Fibroblast of skin of left biceps (primary cell): ENCODE data around the gene PCP4L1.
"Not testable (repeated sequence)": the region's sequence is repeated elsewhere in the genome, so short reads cannot be mapped to it uniquely, and the experiment has no call there.

Experiments
- DNase-seq, 2 experiments: peaks; one replicate each; pipeline ENCODE4 v3.0.0-alpha.2; 2013; ENCODE audit warnings: low read depth in 2 of 2

Gene PCP4L1

DNA sequence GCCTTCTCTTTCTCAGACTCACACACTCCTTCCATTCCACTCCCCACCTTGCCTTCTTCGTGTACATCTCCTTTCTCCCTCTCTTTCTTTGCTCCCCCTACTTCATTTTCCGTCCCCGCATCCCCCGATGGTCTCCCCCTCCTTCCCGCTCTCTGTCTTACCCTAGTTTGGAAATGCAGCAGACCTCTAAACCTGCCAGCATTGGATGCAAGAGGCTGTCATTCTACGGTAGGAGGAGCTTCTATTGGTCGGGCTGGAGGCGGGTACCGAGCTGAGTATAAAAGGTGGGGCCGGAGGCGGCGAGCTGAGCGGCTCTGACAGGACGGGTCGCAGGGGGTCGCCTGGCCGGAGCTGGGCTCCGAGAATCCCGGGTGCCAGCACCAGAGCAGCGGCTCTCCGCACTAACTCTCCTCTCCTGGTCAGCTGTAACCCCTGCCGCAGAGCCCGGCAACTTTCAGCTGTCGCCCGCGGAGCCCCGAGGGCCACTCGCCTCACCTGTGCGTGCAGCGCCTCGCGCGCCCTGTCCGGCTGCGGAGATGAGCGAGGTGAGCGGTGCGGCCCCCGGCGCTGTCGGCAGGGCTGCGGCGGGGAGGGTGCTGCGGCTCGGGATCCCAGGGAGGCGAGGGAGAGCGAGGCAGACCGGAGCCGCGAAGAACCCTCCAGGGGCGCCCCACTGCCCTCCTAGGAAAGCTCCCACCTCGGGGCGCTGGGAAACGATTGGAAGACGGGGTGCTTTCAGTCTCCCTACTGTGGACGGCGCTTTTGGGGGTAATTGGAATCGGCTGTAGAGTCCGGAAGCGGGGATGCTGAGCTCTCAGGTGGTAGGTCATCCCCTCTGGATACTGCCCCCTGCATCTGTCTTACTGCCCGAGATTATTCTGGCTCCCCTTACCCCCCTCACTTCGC lies at the start of gene PCP4L1:
PCP4L1 (plus strand) TSS at position 307 of the 906 bp plus-strand sequence; CDS start at position 537, 230 bp downstream.
- peak; percentile 2 to 7 for DNase-seq

GRCh38 chr1:161209790-161210409 lies 48.6 kb upstream of the PCP4L1 start:
- no peak for DNase-seq

DNA sequence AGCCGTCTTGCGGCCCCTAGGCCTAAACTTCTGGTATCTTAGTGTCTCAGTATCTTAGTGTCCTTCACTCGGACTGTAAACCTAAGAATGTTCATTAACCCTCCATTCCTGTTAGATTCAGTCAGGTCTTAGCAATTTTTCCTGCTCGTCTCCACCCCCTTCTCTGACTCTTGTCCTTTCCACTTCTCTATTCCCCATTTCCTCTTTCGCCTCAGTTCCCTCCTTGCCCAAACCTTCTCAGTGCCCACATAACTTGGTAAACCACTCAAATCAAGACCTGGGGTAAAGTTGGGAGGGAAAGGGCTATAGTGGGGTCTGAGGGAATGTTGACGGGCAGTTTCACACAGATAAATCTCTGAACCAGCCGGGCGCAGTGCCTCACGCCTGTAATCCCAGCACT lies 44.2 kb upstream of the PCP4L1 start:
- DNase-seq: no peak

- DNase-seq: no peak
These were observed 43.5 kb upstream of the PCP4L1 start, which contains the start of gene FCER1G for GRCh38 chr1:161215076-161215475. Gene FCER1G (plus strand): TSS chr1:161215295. CDS start chr1:161215322, 27 bp downstream.

- DNase-seq: no peak
These were observed 41.4 kb upstream of the PCP4L1 start for GRCh38 chr1:161216945-161217712.

DNA sequence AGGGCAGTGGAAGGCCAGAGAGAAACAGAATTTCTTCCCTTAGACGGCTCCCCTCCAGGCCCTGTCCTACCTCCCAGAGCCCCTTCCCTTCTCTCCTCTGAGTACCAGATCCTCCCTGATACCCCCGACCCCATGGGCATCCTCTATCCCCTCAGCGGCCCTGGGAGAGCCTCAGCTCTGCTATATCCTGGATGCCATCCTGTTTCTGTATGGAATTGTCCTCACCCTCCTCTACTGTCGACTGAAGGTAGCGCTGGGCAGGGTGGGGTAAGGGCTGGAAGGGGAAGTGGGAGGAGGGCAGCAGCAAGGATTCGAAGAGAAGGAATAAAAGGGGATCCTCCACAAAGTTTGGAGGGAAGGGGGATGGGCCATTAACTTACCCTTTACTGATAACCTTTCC lies 40.7 kb upstream of the PCP4L1 start:
- DNase-seq: no peak

GRCh38 chr1:161218301-161219077 lies 40.1 kb upstream of the PCP4L1 start:
- DNase-seq: no peak

GRCh38 chr1:161219078-161219892 lies 39.3 kb upstream of the PCP4L1 start:
- DNase-seq: no peak

DNA sequence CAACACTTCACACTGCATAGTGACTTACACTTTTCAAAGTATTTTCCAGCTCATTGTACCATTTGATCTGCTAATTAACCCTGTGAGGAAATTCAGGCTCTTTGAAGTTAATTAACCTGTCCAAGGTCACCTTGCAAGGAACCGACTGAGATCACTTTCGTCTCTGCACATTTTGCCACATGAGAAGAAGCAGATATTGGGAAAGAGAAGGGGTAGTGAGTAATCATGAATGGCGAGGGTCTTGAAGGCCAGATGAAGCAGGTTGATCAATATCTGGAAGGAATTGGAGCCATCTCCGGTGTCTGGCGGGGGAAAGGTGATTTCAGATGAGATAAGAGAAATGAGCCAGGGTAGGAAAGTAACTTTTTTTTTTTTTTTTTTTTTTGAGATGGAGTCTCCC lies 38.5 kb upstream of the PCP4L1 start:
- DNase-seq: no peak

DNA sequence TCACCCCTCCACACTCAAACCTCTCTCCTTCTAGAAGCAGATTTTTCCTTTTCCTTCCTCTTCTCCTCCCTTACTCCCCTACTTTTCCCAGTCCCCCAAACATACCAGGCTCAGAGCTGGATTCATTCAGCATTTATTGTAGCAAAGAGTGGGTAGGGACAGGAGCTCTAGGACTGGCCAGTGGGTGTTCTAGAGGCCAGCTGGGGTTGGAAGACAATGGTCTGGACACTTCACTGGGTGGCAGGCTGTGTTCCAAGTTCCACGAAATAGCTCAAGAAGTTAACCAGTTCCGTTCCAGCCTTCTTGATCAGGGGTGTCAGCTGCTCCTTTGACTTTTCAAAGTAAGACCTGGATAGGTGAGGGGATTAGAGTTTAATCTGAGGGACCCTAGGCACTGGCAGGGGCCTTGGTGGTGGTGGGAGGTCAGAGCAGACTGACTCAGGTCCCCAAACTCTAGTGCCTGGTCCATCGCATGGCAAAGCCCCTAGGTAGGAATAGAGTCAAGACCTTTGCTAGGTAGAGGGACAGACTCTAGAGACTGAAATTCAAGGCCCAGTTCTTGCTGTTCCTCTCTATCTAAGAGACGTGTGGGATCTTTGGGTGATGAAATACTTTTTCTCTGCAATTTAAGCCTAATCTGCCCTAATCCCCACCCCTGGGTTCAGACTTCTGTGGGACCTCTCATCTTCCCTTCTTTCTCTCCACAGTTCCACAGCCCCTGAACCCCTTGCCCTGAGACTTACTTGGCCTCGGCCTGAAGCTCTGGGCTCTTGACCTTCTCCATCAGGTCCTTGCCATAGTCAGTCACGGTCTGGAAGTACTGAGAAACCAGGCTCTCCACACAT lies 36.1 kb upstream of the PCP4L1 start:
- DNase-seq: no peak

- no peak for DNase-seq
These were observed 34.5 kb upstream of the PCP4L1 start for GRCh38 chr1:161223805-161224694.

GRCh38 chr1:161224695-161225087 lies 33.9 kb upstream of the PCP4L1 start:
- DNase-seq: not testable (repeated sequence)

DNA sequence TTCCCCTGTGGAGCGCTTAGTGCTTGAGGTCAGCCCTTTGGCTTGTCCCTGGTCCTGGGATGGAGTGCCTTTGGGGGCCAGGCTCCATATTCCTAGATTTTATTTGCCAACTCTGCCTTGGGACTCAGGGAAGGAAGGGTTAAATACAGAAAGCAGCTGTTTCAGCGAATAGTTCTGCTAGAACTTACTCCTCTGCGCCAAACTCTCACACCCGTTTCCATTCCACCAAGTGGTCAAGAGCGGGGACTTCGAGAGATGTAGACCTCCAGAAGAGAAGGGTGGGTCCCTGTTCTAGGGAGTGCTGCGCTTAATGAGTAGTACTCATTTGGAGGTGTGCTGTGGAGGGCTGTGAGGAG lies 33.4 kb upstream of the PCP4L1 start:
- DNase-seq: no peak

DNA sequence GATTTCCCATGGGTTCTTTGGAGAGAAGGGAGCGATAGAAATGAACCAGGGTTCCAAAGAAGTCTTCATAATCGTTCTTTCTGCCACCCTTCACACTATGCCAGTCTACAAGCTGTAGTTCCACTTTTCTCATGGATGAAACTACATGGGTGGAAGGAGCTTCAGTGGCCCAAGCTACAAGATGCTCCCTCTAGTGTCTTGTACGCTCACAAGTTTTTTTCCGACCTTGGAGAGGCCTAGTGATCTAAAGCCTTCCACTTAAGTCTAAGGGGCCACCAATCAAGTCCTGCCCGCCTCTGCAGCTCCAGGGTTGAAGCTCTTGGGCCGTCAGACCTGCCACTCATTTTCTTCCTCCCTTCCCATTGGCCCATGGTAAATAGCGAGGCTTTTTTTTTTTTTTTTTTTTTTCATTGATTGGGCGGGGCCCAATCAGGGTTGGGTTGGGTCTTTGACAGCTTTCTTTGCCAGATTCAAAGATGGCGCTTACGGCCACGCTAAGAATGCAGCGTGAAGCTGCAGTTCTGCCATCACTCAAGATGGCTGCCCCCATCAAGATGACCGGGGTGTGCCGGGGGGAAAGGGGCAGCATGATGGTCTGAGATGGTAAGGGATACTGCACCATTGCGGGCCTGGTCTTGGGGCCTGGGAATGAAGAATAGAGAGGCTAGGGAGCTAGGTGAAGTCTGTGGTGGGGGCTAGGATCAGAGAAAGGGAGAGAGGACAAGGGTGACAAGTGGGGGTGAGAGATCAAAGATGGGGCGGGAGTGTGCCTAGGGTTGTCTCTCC lies 32.8 kb upstream of the PCP4L1 start, which contains the start of gene TOMM40L:
TOMM40L (plus strand) TSS at position 527 of the 786 bp plus-strand sequence. CDS start 430 bp downstream, outside the sequence.
- DNase-seq: peak; percentile 99

DNA sequence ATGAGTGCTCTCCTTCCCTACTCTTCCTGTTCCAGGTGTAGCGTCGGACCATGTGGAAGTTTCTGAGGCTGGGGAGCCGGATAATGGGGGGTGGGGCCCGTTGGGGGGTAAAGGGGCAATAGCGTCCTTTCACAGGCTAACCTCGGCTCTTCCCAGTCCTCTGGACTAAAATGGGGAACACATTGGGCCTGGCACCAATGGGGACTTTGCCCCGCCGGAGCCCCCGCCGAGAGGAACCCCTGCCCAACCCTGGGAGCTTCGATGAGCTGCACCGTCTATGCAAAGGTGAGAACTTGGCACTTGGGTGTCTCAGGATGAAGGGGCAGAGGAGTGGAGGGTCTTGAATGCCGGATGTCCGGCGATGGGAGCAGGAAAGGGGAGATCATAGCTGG lies 32.2 kb upstream of the PCP4L1 start:
- DNase-seq: no peak

- no peak for DNase-seq
These were observed 31.8 kb upstream of the PCP4L1 start for GRCh38 chr1:161226759-161227158.

- DNase-seq: peak; percentile 20 to 22
These were observed 31.2 kb upstream of the PCP4L1 start for GRCh38 chr1:161227196-161227871.
